GM20431 (cell line): Measurements from ENCODE around the gene C1QTNF5.

ENCODE experiments used
- in situ Hi-C: fragments of 300-500 bp; cut with MseI, MboI; formaldehyde crosslinking; loops from one replicate; pipeline ENCODE4 v1.15.0; 2020; ENCODE audit warnings: low sequenced_read_pairs; ENCODE audit not compliant: unreplicated experiment

The C1QTNF5 gene

GRCh38 chr11:119341222-119342022 lies 739 bp upstream of the C1QTNF5 start:
- in situ Hi-C loops = no loop called here

- in situ Hi-C loops = no loop called here
Measured at GRCh38 chr11:119339589-119340334, 921 bp downstream of the C1QTNF5 start.

- in situ Hi-C loops = no loop called here
Measured at GRCh38 chr11:119338965-119339588, 1.6 kb downstream of the C1QTNF5 start.

- in situ Hi-C loops = no loop called here
Measured at GRCh38 chr11:119338318-119338890, 2.3 kb downstream of the C1QTNF5 start.

GRCh38 chr11:119337581-119338317 lies 2.9 kb downstream of the C1QTNF5 start:
- in situ Hi-C loops = no loop called here

GRCh38 chr11:119336744-119337469 lies 3.8 kb downstream of the C1QTNF5 start:
- in situ Hi-C loops = no loop called here

- in situ Hi-C loops = no loop called here
Measured at GRCh38 chr11:119335655-119336543, 4.8 kb downstream of the C1QTNF5 start.

- in situ Hi-C loops = no loop called here
Measured at GRCh38 chr11:119335091-119335654, 5.5 kb downstream of the C1QTNF5 start.

GRCh38 chr11:119334174-119334930 lies 6.3 kb downstream of the C1QTNF5 start, which contains the start of gene RNF26:
Gene RNF26, plus strand, starts transcription at chr11:119334527. Its CDS starts 596 bp downstream, at chr11:119335123.
- in situ Hi-C loops = no loop called here

- in situ Hi-C loops = no loop called here
Measured at GRCh38 chr11:119332111-119332765, 8.4 kb downstream of the C1QTNF5 start.

- in situ Hi-C loops = no loop called here
Measured at GRCh38 chr11:119330237-119330636, 10.4 kb downstream of the C1QTNF5 start.

GRCh38 chr11:119329320-119329719 lies 11.4 kb downstream of the C1QTNF5 start:
- in situ Hi-C loops = no loop called here

GRCh38 chr11:119324189-119324588 lies 16.5 kb downstream of the C1QTNF5 start:
- in situ Hi-C loops = no loop called here

- in situ Hi-C loops = no loop called here
Measured at GRCh38 chr11:119323532-119324033, 17.1 kb downstream of the C1QTNF5 start.

- in situ Hi-C loops = no loop called here
Measured at GRCh38 chr11:119322921-119323531, 17.7 kb downstream of the C1QTNF5 start.

GRCh38 chr11:119322360-119322739 lies 18.3 kb downstream of the C1QTNF5 start:
- in situ Hi-C loops = no loop called here
